ENCODE results near the gene LTV1. TPM values are rescaled to one million over a fixed set of nuclear protein-coding genes. Genes with fewer than 3 reads are reported as not detected.
"Not testable (repeated sequence)": the region's sequence is repeated elsewhere in the genome, so short reads cannot be mapped to it uniquely, and the experiment has no call there.

LTV1 gene
- total RNA-seq: 61.3 and 63.8 TPM in 2 replicates

- peaks cover 36% of the 10 kb centered on the region for H3K36me3 Mint-ChIP-seq (ENCODE audit: low read depth)
- peak; percentile 98 for DNase-seq
- H3K27me3 Mint-ChIP-seq: no peaks in the 10 kb centered on the region
- H3K4me3 Mint-ChIP-seq: peak within 1 kb of the TSS; percentile 99
- H3K4me1 Mint-ChIP-seq: peaks cover 19% of the 10 kb centered on the region
- intact Hi-C loops (cut with micrococcal nuclease): loop anchor here (1.0 to 5.0 kb wide), 8 partner anchors 37 to 392 kb away; partner anchors contain the start of genes ADAT2, PEX3 and SF3B5
- H3K9me3 Mint-ChIP-seq: no peaks in the 10 kb centered on the region
- H3K27ac Mint-ChIP-seq: peak within 1 kb of the TSS; percentile 97
Observed at GRCh38 chr6:143842902-143843676, at the start of gene LTV1. LTV1 (plus strand) TSS chr6:143843338; CDS start chr6:143843478, 140 bp downstream.

GRCh38 chr6:143796551-143796950 is 46.6 kb upstream of the LTV1 start:
- H3K4me3 Mint-ChIP-seq; H3K27ac Mint-ChIP-seq; H3K27me3 Mint-ChIP-seq; intact Hi-C loops (cut with micrococcal nuclease); DNase-seq; H3K4me1 Mint-ChIP-seq: not testable (repeated sequence)
- Mint-ChIP-seq H3K36me3 (ENCODE audit: low read depth) (peaks cover 69% of the 10 kb centered on the region), H3K9me3 (peaks cover 46% of the 10 kb centered on the region)

GRCh38 chr6:143798487-143798886 is 44.7 kb upstream of the LTV1 start:
- H3K9me3 Mint-ChIP-seq: peaks cover 38% of the 10 kb centered on the region
- not testable (repeated sequence) for H3K27me3 Mint-ChIP-seq, H3K27ac Mint-ChIP-seq

GRCh38 chr6:143802833-143803565 is 40.1 kb upstream of the LTV1 start:
- Mint-ChIP-seq H3K4me3 (peak overlapping the region; percentile 2), H3K9me3 (peaks cover 34% of the 10 kb centered on the region), H3K27ac (peak overlapping the region; percentile 73), H3K4me1 (peaks cover 50% of the 10 kb centered on the region), H3K27me3 (peaks cover 2% of the 10 kb centered on the region), H3K36me3 (ENCODE audit: low read depth) (peaks cover 73% of the 10 kb centered on the region)
- intact Hi-C loops (cut with micrococcal nuclease): loop anchor here (10.0 kb wide), 4 partner anchors 108 to 858 kb away; partner anchors contain the start of genes HIVEP2 and STX11
- DNase-seq: no peak

More at GRCh38 chr6:143798487-143798886, 44.7 kb upstream of the LTV1 start:
- DNase-seq; intact Hi-C loops (cut with micrococcal nuclease); H3K4me3 Mint-ChIP-seq: not testable (repeated sequence)
- Mint-ChIP-seq H3K4me1 (peaks cover 15% of the 10 kb centered on the region), H3K36me3 (ENCODE audit: low read depth) (peaks cover 66% of the 10 kb centered on the region)

- Mint-ChIP-seq H3K4me1 (peaks cover 53% of the 10 kb centered on the region), H3K27ac (peak overlapping the region; percentile 94), H3K36me3 (ENCODE audit: low read depth) (peaks cover 71% of the 10 kb centered on the region), H3K9me3 (peaks cover 28% of the 10 kb centered on the region), H3K4me3 (no peak overlapping the region), H3K27me3 (peaks cover 2% of the 10 kb centered on the region)
- DNase-seq: no peak
- intact Hi-C loops (cut with micrococcal nuclease): loop anchor here (10.0 kb wide), 4 partner anchors 109 to 859 kb away; partner anchors contain the start of genes HIVEP2 and STX11
Observed at GRCh38 chr6:143803769-143804568, 39.2 kb upstream of the LTV1 start.

- Mint-ChIP-seq H3K27ac (peak overlapping the region; percentile 94), H3K4me1 (peaks cover 53% of the 10 kb centered on the region), H3K9me3 (peaks cover 21% of the 10 kb centered on the region), H3K36me3 (ENCODE audit: low read depth) (peaks cover 64% of the 10 kb centered on the region), H3K27me3 (peaks cover 2% of the 10 kb centered on the region), H3K4me3 (peak overlapping the region; percentile 45)
- intact Hi-C loops (cut with micrococcal nuclease): loop anchor here (5.0 to 10.0 kb wide), 6 partner anchors 110 to 860 kb away; partner anchors contain the start of genes ADAT2, HIVEP2, PEX3 and STX11
- no peak for DNase-seq
Observed at GRCh38 chr6:143804835-143805239, 38.3 kb upstream of the LTV1 start.

GRCh38 chr6:143806282-143807102 is 36.6 kb upstream of the LTV1 start:
- Mint-ChIP-seq H3K27me3 (peaks cover 2% of the 10 kb centered on the region), H3K4me3 (peak overlapping the region; percentile 62), H3K36me3 (ENCODE audit: low read depth) (peaks cover 51% of the 10 kb centered on the region), H3K4me1 (peaks cover 46% of the 10 kb centered on the region), H3K27ac (peak overlapping the region; percentile 91), H3K9me3 (peaks cover 10% of the 10 kb centered on the region)
- DNase-seq: peak; percentile 84
- intact Hi-C loops (cut with micrococcal nuclease): loop anchor here (1.0 to 10.0 kb wide), 11 partner anchors 37 to 862 kb away; partner anchors contain the start of genes ADAT2, HIVEP2, LTV1 and PEX3

- Mint-ChIP-seq H3K4me1 (peaks cover 43% of the 10 kb centered on the region), H3K9me3 (peaks cover 5% of the 10 kb centered on the region), H3K27ac (peak overlapping the region; percentile 91), H3K36me3 (ENCODE audit: low read depth) (peaks cover 43% of the 10 kb centered on the region), H3K4me3 (peak overlapping the region; percentile 62), H3K27me3 (peaks cover 2% of the 10 kb centered on the region)
- intact Hi-C loops (cut with micrococcal nuclease): loop anchor here (2.0 to 10.0 kb wide), 7 partner anchors 74 to 862 kb away; partner anchors contain the start of genes ADAT2, HIVEP2, PEX3 and STX11
- no peak for DNase-seq
Observed at GRCh38 chr6:143807103-143807772, 35.9 kb upstream of the LTV1 start.

- DNase-seq: no peak
- intact Hi-C loops (cut with micrococcal nuclease): no loop called here
- Mint-ChIP-seq H3K4me3 (no peak overlapping the region), H3K4me1 (peaks cover 22% of the 10 kb centered on the region), H3K36me3 (ENCODE audit: low read depth) (peaks cover 26% of the 10 kb centered on the region), H3K9me3 (peaks cover 5% of the 10 kb centered on the region), H3K27ac (no peak overlapping the region), H3K27me3 (peaks cover 2% of the 10 kb centered on the region)
Observed at GRCh38 chr6:143810745-143811144, 32.4 kb upstream of the LTV1 start.

- Mint-ChIP-seq H3K27ac (peak overlapping the region; percentile 12), H3K9me3 (peaks cover 5% of the 10 kb centered on the region), H3K36me3 (ENCODE audit: low read depth) (peaks cover 26% of the 10 kb centered on the region), H3K27me3 (no peaks in the 10 kb centered on the region), H3K4me3 (no peak overlapping the region), H3K4me1 (peaks cover 15% of the 10 kb centered on the region)
- intact Hi-C loops (cut with micrococcal nuclease): no loop called here
- DNase-seq: no peak
Observed at GRCh38 chr6:143811501-143812157, 31.5 kb upstream of the LTV1 start.

GRCh38 chr6:143817621-143818020 is 25.5 kb upstream of the LTV1 start:
- H3K36me3 Mint-ChIP-seq (ENCODE audit: low read depth): peaks cover 12% of the 10 kb centered on the region
- no peaks in the 10 kb centered on the region for H3K9me3 Mint-ChIP-seq
- H3K27me3 Mint-ChIP-seq: no peaks in the 10 kb centered on the region
- H3K4me3 Mint-ChIP-seq: no peak overlapping the region
- peaks cover 2% of the 10 kb centered on the region for H3K4me1 Mint-ChIP-seq
- intact Hi-C loops (cut with micrococcal nuclease): no loop called here
- DNase-seq: no peak
- no peak overlapping the region for H3K27ac Mint-ChIP-seq

GRCh38 chr6:143821359-143821758 is 21.8 kb upstream of the LTV1 start:
- peaks cover 3% of the 10 kb centered on the region for H3K4me1 Mint-ChIP-seq
- intact Hi-C loops (cut with micrococcal nuclease): loop anchor here (10.0 kb wide), 1 partner anchor 957 kb away; no protein-coding TSS in a partner anchor
- H3K9me3 Mint-ChIP-seq: no peaks in the 10 kb centered on the region
- H3K27ac Mint-ChIP-seq: no peak overlapping the region
- no peaks in the 10 kb centered on the region for H3K27me3 Mint-ChIP-seq
- DNase-seq: no peak
- no peak overlapping the region for H3K4me3 Mint-ChIP-seq
- peaks cover 12% of the 10 kb centered on the region for H3K36me3 Mint-ChIP-seq (ENCODE audit: low read depth)

Data from activated CD4-positive, alpha-beta T cell treated with anti-CD3 and anti-CD28 coated beads, Interleukin-2, amount 10 ng/mL, durations not matched to agents 24 days and 14 days (primary cell).